Osteoblast (primary cell): ENCODE data around the gene FAM25C. TPM values are rescaled to one million over a fixed set of nuclear protein-coding genes. Genes with fewer than 3 reads are reported as not detected.
"Not testable (repeated sequence)": the region's sequence is repeated elsewhere in the genome, so short reads cannot be mapped to it uniquely, and the experiment has no call there.

Source experiments
- DNase-seq: peaks from one replicate; pipeline ENCODE4 v3.0.0; 2011; ENCODE audit warnings: low spot score, mixed read lengths; ENCODE audit not compliant: insufficient read length; ENCODE audit errors: missing footprints
- H2AFZ ChIP-seq: 2 replicates; pipeline ENCODE4 v1.6.0; 2011; ENCODE audit warnings: mild to moderate bottlenecking, low read length
- H3K27ac ChIP-seq: 2 replicates; pipeline ENCODE4 v1.5.1; 2011; ENCODE audit warnings: mild to moderate bottlenecking, low read depth, low read length, moderate library complexity
- H3K27me3 ChIP-seq: 2 replicates; pipeline ENCODE4 v1.6.0; 2012; ENCODE audit warnings: mild to moderate bottlenecking, control low read depth, inconsistent platforms, low read length, moderate library complexity; ENCODE audit not compliant: insufficient read depth
- H3K36me3 ChIP-seq: 2 replicates; pipeline ENCODE4 v1.5.1; 2011; ENCODE audit warnings: mild to moderate bottlenecking, low read length, control low read depth, moderate library complexity; ENCODE audit not compliant: insufficient read depth
- H3K4me1 ChIP-seq: 2 replicates; pipeline ENCODE4 v1.5.1; 2011; ENCODE audit warnings: mild to moderate bottlenecking, low read length, control low read depth, moderate library complexity; ENCODE audit not compliant: insufficient read depth
- H3K4me2 ChIP-seq: 2 replicates; pipeline ENCODE4 v1.6.0; 2011; ENCODE audit warnings: mild to moderate bottlenecking, low read length; ENCODE audit not compliant: insufficient read depth
- H3K4me3 ChIP-seq: fragments of 200-600 bp; sonication (generic); 3 replicates; pipeline ENCODE4 v1.5.1; 2012; ENCODE audit warnings: mild to moderate bottlenecking, low read length, inconsistent platforms; ENCODE audit not compliant: insufficient read depth
- H3K79me2 ChIP-seq: 2 replicates; pipeline ENCODE4 v1.6.0; 2012; ENCODE audit warnings: mild to moderate bottlenecking, low read length, control low read depth, inconsistent platforms; ENCODE audit not compliant: insufficient read depth
- H3K9me3 ChIP-seq: 2 replicates; pipeline ENCODE4 v1.5.1; 2011; ENCODE audit warnings: low read depth, low read length, control low read depth
- H4K20me1 ChIP-seq: 2 replicates; pipeline ENCODE4 v1.6.0; 2012; ENCODE audit warnings: mild to moderate bottlenecking, low read length, control low read depth; ENCODE audit not compliant: insufficient read depth
- total RNA-seq: library from RNA; depleted of rRNA; stranded (reverse); fragments of >200 nt; gene quantifications from 2 replicates; pipeline ENCODE4 v1.2.3, GENCODE V29; 2012

Gene FAM25C
- total RNA-seq = not detected in 2 replicates

- not testable (repeated sequence) for H4K20me1 ChIP-seq, H3K79me2 ChIP-seq, H3K4me1 ChIP-seq, H3K9me3 ChIP-seq, DNase-seq, H3K4me2 ChIP-seq, H3K27me3 ChIP-seq, H2AFZ ChIP-seq, H3K36me3 ChIP-seq, H3K4me3 ChIP-seq, H3K27ac ChIP-seq
Observed at GRCh38 chr10:47999691-48000090, at the start of gene FAM25C. Gene FAM25C, minus strand, starts transcription at chr10:47999791. Its CDS starts 26 bp downstream, at chr10:47999765.

DNA sequence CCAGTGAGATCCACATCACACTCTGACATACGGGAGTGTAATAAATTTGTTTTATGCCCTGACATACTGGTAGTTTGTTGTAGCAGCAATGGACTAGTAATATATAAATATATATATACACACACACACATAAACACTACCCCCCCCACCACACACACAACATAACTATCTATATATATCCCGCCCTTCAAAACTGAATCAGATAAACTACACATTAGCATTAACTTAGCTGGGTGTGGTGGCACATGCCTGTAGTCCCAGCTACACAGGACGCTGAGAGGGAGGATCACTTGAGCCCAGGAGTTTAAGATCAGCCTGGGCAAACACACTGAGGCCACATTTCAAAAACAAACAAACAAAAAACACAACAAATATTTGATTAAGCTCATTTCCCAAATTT is 45.0 kb upstream of the FAM25C start:
- not testable (repeated sequence) for DNase-seq, H3K4me1 ChIP-seq, H3K79me2 ChIP-seq, H3K27ac ChIP-seq, H3K9me3 ChIP-seq, H2AFZ ChIP-seq, H3K36me3 ChIP-seq, H3K4me3 ChIP-seq, H4K20me1 ChIP-seq, H3K27me3 ChIP-seq, H3K4me2 ChIP-seq

GRCh38 chr10:48031390-48031789 is 31.8 kb upstream of the FAM25C start:
- H4K20me1 ChIP-seq, H3K79me2 ChIP-seq, H3K27me3 ChIP-seq, DNase-seq, H3K9me3 ChIP-seq, H3K27ac ChIP-seq, H3K36me3 ChIP-seq, H3K4me1 ChIP-seq, H3K4me2 ChIP-seq, H3K4me3 ChIP-seq, H2AFZ ChIP-seq: not testable (repeated sequence)

- H3K9me3 ChIP-seq, H3K36me3 ChIP-seq, DNase-seq, H2AFZ ChIP-seq, H3K79me2 ChIP-seq, H4K20me1 ChIP-seq, H3K4me3 ChIP-seq, H3K27me3 ChIP-seq, H3K4me1 ChIP-seq, H3K4me2 ChIP-seq, H3K27ac ChIP-seq: not testable (repeated sequence)
Observed at GRCh38 chr10:48002306-48002705, 2.7 kb upstream of the FAM25C start.

GRCh38 chr10:47994045-47994444 is 5.5 kb downstream of the FAM25C start:
- not testable (repeated sequence) for H3K27me3 ChIP-seq, H3K4me1 ChIP-seq, DNase-seq, H3K9me3 ChIP-seq, H3K36me3 ChIP-seq, H3K27ac ChIP-seq, H3K4me3 ChIP-seq, H3K79me2 ChIP-seq, H4K20me1 ChIP-seq, H3K4me2 ChIP-seq, H2AFZ ChIP-seq

- H3K27me3 ChIP-seq, H3K9me3 ChIP-seq, H3K4me2 ChIP-seq, H3K79me2 ChIP-seq, H3K4me3 ChIP-seq, H3K36me3 ChIP-seq, DNase-seq, H3K27ac ChIP-seq, H2AFZ ChIP-seq, H3K4me1 ChIP-seq, H4K20me1 ChIP-seq: not testable (repeated sequence)
Observed at GRCh38 chr10:47992560-47992959, 7.0 kb downstream of the FAM25C start.

GRCh38 chr10:47991706-47992105 is 7.9 kb downstream of the FAM25C start:
- H3K4me3 ChIP-seq, H2AFZ ChIP-seq, H3K27ac ChIP-seq, H3K4me1 ChIP-seq, DNase-seq, H3K79me2 ChIP-seq, H4K20me1 ChIP-seq, H3K4me2 ChIP-seq, H3K36me3 ChIP-seq, H3K9me3 ChIP-seq, H3K27me3 ChIP-seq: not testable (repeated sequence)

DNA sequence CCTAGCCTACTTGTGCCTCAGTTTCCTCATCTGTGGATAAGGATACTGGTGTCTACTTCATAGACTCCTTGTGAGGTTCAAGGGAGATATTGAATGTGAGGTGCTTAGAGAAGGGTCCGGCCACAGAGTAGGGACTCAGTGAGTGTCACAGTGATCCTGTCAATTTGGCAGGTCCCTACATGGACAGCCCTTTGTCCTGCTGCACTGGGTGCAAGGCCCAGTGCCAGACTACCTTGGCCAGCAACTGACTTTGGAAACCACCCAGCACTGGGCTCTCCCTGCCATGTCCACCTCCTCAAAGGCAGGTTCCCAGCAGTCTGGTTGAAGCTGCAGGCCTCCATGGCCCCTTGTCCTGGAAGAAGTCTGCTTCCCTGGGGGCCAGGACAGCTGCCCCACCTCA is 9.5 kb downstream of the FAM25C start:
- DNase-seq, H3K79me2 ChIP-seq, H3K36me3 ChIP-seq: not testable (repeated sequence)

DNA sequence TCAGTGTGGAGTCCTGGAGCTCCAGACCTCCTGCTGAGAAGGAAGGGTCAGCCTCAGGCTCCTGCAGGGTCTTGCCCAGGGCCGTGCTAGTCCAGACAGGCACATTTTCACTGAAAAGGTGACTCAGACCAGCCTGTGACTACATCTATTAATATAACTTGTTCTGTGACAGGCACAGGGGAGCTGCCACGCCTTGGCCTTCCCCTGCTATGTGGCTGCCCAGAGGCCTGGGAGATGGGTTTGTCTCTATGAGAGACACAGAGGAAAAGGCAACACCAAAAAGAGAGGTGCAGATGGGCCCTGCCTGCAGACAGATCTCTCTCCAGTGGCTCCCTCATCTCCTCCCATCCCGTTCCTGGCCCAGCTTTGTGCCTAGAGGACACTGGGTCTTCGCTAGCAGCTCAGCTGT is 10.0 kb downstream of the FAM25C start:
- not testable (repeated sequence) for H3K4me2 ChIP-seq, H3K9me3 ChIP-seq, H4K20me1 ChIP-seq, H3K4me1 ChIP-seq, H3K36me3 ChIP-seq, H3K27ac ChIP-seq, H3K4me3 ChIP-seq, DNase-seq, H3K27me3 ChIP-seq, H3K79me2 ChIP-seq, H2AFZ ChIP-seq

More for the DNA sequence above, 9.5 kb downstream of the FAM25C start:
- not testable (repeated sequence) for H3K9me3 ChIP-seq, H3K27ac ChIP-seq, H2AFZ ChIP-seq, H3K27me3 ChIP-seq, H3K4me1 ChIP-seq, H3K4me3 ChIP-seq, H4K20me1 ChIP-seq, H3K4me2 ChIP-seq
